Calu3 (cell line): Measurements from ENCODE around the gene SIM2. TPM values are rescaled to one million over a fixed set of nuclear protein-coding genes. Genes with fewer than 3 reads are reported as not detected.
"Not testable (repeated sequence)": the region's sequence is repeated elsewhere in the genome, so short reads cannot be mapped to it uniquely, and the experiment has no call there.

Experiments
- Bru-seq: library from RNA; stranded (reverse); fragments of 400-500 nt; gene quantifications from one replicate; lab custom pipeline; 2021; lab: Mats Ljungman, UMichigan
- BruChase-seq, 2 experiments: library from RNA; stranded (reverse); fragments of 400-500 nt; gene quantifications; one replicate each; lab custom pipeline; 2021; lab: Mats Ljungman, UMichigan
- BruUV-seq: library from RNA; stranded (reverse); fragments of 400-500 nt; replicated peaks from 2 replicates; lab custom pipeline; 2021; lab: Mats Ljungman, UMichigan
- CTCF ChIA-PET: fragments of 300-600 bp; sonication (Branson Sonifier 250); formaldehyde crosslinking; loops from one replicate; lab custom pipeline; 2022; ENCODE audit warnings: antibody characterized with exemption; lab: Charles Lee
- DNase-seq: peaks from one replicate; pipeline ENCODE4 v3.0.0; 2022
- H3K27ac Mint-ChIP-seq: one replicate; pipeline ENCODE4 v1.8.0; 2022; ENCODE audit warnings: mixed read lengths; ENCODE audit not compliant: unreplicated experiment
- H3K27me3 Mint-ChIP-seq: one replicate; pipeline ENCODE4 v1.8.0; 2022; ENCODE audit warnings: mixed read lengths; ENCODE audit not compliant: unreplicated experiment
- H3K36me3 Mint-ChIP-seq: one replicate; pipeline ENCODE4 v1.8.0; 2022; ENCODE audit warnings: mild to moderate bottlenecking, moderate library complexity, mixed read lengths; ENCODE audit not compliant: insufficient read depth, unreplicated experiment
- H3K4me1 Mint-ChIP-seq: one replicate; pipeline ENCODE4 v1.8.0; 2022; ENCODE audit warnings: mild to moderate bottlenecking, low read depth, mixed read lengths; ENCODE audit not compliant: unreplicated experiment
- H3K4me3 Mint-ChIP-seq: one replicate; pipeline ENCODE4 v1.8.0; 2022; ENCODE audit warnings: mild to moderate bottlenecking, low read depth, moderate library complexity, mixed read lengths; ENCODE audit not compliant: unreplicated experiment
- H3K9me3 Mint-ChIP-seq: one replicate; pipeline ENCODE4 v1.8.0; 2022; ENCODE audit warnings: low read depth, mixed read lengths; ENCODE audit not compliant: unreplicated experiment
- intact Hi-C: fragments of 100-400 bp; cut with micrococcal nuclease; formaldehyde crosslinking; loops from one replicate; pipeline ENCODE4 v1.10.0; 2022; ENCODE audit not compliant: unreplicated experiment
- long read RNA-seq: library from polyadenylated mRNA; stranded (forward); transcript quantifications from one replicate; pipeline ENCODE4 v2.0.0, GENCODE V29; 2022
- total RNA-seq: library from RNA; stranded (reverse); gene quantifications from 2 replicates; pipeline ENCODE4 v1.2.3, GENCODE V29; 2022
- TF ChIP-seq, protein P1 (sequence below): fragments of 200-600 bp; IDR thresholded peaks from one replicate; pipeline ENCODE4 v1.8.0; 2022; ENCODE audit warnings: antibody characterized with exemption; ENCODE audit not compliant: unreplicated experiment

SIM2 gene
- total RNA-seq, result 15.1 and 15.4 TPM in 2 replicates
- Bru-seq, nascent RNA, result percentile 67 among the genes with signal in this experiment
- BruChase-seq, experiment 1, labeled RNA remaining after a 6-hour chase, result percentile 60 among the genes with signal in this experiment
- percentile 66 among the genes with signal in this experiment for BruChase-seq, experiment 2, labeled RNA remaining after a 2-hour chase
- long read RNA-seq, full-length matches to known transcripts, result 12 of 18 reads
- long read RNA-seq, partial matches to known transcripts, result 1 of 18 reads
- long read RNA-seq, other reads (novel, unspliced or antisense), result 5 of 18 reads

DNA sequence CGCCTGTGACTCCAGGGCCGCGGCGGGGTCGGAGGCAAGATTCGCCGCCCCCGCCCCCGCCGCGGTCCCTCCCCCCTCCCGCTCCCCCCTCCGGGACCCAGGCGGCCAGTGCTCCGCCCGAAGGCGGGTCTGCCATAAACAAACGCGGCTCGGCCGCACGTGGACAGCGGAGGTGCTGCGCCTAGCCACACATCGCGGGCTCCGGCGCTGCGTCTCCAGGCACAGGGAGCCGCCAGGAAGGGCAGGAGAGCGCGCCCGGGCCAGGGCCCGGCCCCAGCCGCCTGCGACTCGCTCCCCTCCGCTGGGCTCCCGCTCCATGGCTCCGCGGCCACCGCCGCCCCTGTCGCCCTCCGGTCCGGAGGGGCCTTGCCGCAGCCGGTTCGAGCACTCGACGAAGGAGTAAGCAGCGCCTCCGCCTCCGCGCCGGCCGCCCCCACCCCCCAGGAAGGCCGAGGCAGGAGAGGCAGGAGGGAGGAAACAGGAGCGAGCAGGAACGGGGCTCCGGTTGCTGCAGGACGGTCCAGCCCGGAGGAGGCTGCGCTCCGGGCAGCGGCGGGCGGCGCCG is at the start of gene SIM2:
Gene SIM2 (plus strand): TSS at position 135 of the 565 bp plus-strand sequence. CDS start 632 bp downstream, outside the sequence.
- TF ChIP-seq, protein P1, sequence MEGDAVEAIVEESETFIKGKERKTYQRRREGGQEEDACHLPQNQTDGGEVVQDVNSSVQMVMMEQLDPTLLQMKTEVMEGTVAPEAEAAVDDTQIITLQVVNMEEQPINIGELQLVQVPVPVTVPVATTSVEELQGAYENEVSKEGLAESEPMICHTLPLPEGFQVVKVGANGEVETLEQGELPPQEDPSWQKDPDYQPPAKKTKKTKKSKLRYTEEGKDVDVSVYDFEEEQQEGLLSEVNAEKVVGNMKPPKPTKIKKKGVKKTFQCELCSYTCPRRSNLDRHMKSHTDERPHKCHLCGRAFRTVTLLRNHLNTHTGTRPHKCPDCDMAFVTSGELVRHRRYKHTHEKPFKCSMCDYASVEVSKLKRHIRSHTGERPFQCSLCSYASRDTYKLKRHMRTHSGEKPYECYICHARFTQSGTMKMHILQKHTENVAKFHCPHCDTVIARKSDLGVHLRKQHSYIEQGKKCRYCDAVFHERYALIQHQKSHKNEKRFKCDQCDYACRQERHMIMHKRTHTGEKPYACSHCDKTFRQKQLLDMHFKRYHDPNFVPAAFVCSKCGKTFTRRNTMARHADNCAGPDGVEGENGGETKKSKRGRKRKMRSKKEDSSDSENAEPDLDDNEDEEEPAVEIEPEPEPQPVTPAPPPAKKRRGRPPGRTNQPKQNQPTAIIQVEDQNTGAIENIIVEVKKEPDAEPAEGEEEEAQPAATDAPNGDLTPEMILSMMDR, result no peak
- Mint-ChIP-seq H3K9me3 (no peaks in the 10 kb centered on the region), H3K4me3 (peak within 1 kb of the TSS; percentile 82), H3K27me3 (no peaks in the 10 kb centered on the region), H3K27ac (peak within 1 kb of the TSS; percentile 72), H3K4me1 (no peaks in the 10 kb centered on the region), H3K36me3 (peaks cover 38% of the 10 kb centered on the region)
- CTCF ChIA-PET, result interaction anchor here (0.6 to 0.9 kb wide), 2 partner anchors 52 to 262 kb away, joined by 3 read pairs; no protein-coding TSS in a partner anchor
- intact Hi-C loops, result loop anchor here (10.0 kb wide), 1 partner anchor 64 kb away; no protein-coding TSS in a partner anchor
- BruUV-seq, result no TSS peak
- DNase-seq, result peak; percentile 77

- Mint-ChIP-seq H3K27me3 (no peaks in the 10 kb centered on the region), H3K36me3 (peaks cover 6% of the 10 kb centered on the region), H3K4me1 (peaks cover 18% of the 10 kb centered on the region), H3K27ac (no peak overlapping the region), H3K4me3 (no peak overlapping the region), H3K9me3 (peaks cover 8% of the 10 kb centered on the region)
- CTCF ChIA-PET, result no interaction called here
- TF ChIP-seq, protein P1, result no peak
- DNase-seq, result no peak
- intact Hi-C loops, result no loop called here
- no TSS peak for BruUV-seq
These were observed 44.6 kb upstream of the SIM2 start for GRCh38 chr21:36654324-36654723.

GRCh38 chr21:36654796-36655325 is 44.1 kb upstream of the SIM2 start:
- no peaks in the 10 kb centered on the region for H3K27me3 Mint-ChIP-seq
- intact Hi-C loops, result no loop called here
- peaks cover 18% of the 10 kb centered on the region for H3K4me1 Mint-ChIP-seq
- CTCF ChIA-PET, result no interaction called here
- peaks cover 8% of the 10 kb centered on the region for H3K9me3 Mint-ChIP-seq
- DNase-seq, result no peak
- no peak overlapping the region for H3K4me3 Mint-ChIP-seq
- BruUV-seq, result no TSS peak
- peaks cover 6% of the 10 kb centered on the region for H3K36me3 Mint-ChIP-seq
- H3K27ac Mint-ChIP-seq, result no peak overlapping the region
- TF ChIP-seq, protein P1, result no peak

GRCh38 chr21:36656138-36656537 is 42.8 kb upstream of the SIM2 start:
- peaks cover 6% of the 10 kb centered on the region for H3K36me3 Mint-ChIP-seq
- TF ChIP-seq, protein P1, result no peak
- intact Hi-C loops, result no loop called here
- CTCF ChIA-PET, result interaction anchor here (0.5 to 1.0 kb wide), 4 partner anchors 22 to 303 kb away, joined by 3 to 4 read pairs (median 3); no protein-coding TSS in a partner anchor
- H3K4me3 Mint-ChIP-seq, result no peak overlapping the region
- DNase-seq, result peak; percentile 72
- H3K9me3 Mint-ChIP-seq, result peaks cover 6% of the 10 kb centered on the region
- peak overlapping the region; percentile 83 for H3K27ac Mint-ChIP-seq
- peaks cover 18% of the 10 kb centered on the region for H3K4me1 Mint-ChIP-seq
- no TSS peak for BruUV-seq
- H3K27me3 Mint-ChIP-seq, result no peaks in the 10 kb centered on the region

- CTCF ChIA-PET, BruUV-seq: not testable (repeated sequence)
These were observed 41.6 kb upstream of the SIM2 start for GRCh38 chr21:36657290-36657689.

More at GRCh38 chr21:36657290-36657689, 41.6 kb upstream of the SIM2 start:
- peaks cover 26% of the 10 kb centered on the region for H3K4me1 Mint-ChIP-seq
- H3K27me3 Mint-ChIP-seq, DNase-seq, H3K9me3 Mint-ChIP-seq, intact Hi-C loops, H3K27ac Mint-ChIP-seq, H3K36me3 Mint-ChIP-seq, H3K4me3 Mint-ChIP-seq: not testable (repeated sequence)
